Fibroblast of lung (primary cell): ENCODE data around the gene TPMT. TPM values are rescaled to one million over a fixed set of nuclear protein-coding genes. Genes with fewer than 3 reads are reported as not detected.
"Not testable (repeated sequence)": the region's sequence is repeated elsewhere in the genome, so short reads cannot be mapped to it uniquely, and the experiment has no call there.

ENCODE experiments used
- DNase-seq, 2 donors: peaks; one replicate each; pipeline versions ENCODE4 v3.0.0 to v3.0.0-alpha.2; 2010; ENCODE audit warnings: low read depth in 2 of 2
- H2AFZ ChIP-seq: 2 replicates; pipeline ENCODE4 v1.5.1; 2012; ENCODE audit warnings: low read length, control low read depth, inconsistent platforms
- H3K27ac ChIP-seq: 2 replicates; pipeline ENCODE4 v1.5.1; 2011; ENCODE audit warnings: low read length, control low read depth; ENCODE audit not compliant: insufficient read depth
- H3K27me3 ChIP-seq: 2 replicates; pipeline ENCODE4 v1.5.1; 2011; ENCODE audit warnings: mild to moderate bottlenecking, low read length; ENCODE audit not compliant: control insufficient read depth, insufficient read depth
- H3K36me3 ChIP-seq: 2 replicates; pipeline ENCODE4 v1.5.1; 2011; ENCODE audit warnings: low read length; ENCODE audit not compliant: control insufficient read depth, insufficient read depth
- H3K4me1 ChIP-seq: 2 replicates; pipeline ENCODE4 v1.5.1; 2011; ENCODE audit warnings: low read length; ENCODE audit not compliant: control insufficient read depth, insufficient read depth; ENCODE audit errors: extremely low read depth
- H3K4me2 ChIP-seq: 2 replicates; pipeline ENCODE4 v1.5.1; 2011; ENCODE audit warnings: low read length, control low read depth; ENCODE audit not compliant: insufficient read depth; ENCODE audit errors: extremely low read depth
- H3K4me3 ChIP-seq, 4 experiments: fragments of 200-600 bp in 1 of 4; sonication (generic) in 1 of 4; replicated peaks in 1 of 4; 2 replicates each; pipeline ENCODE4 v1.5.1; 2011 to 2016; ENCODE audit warnings: low read length in 4 of 4, low read depth in 3 of 4, mild to moderate bottlenecking in 3 of 4, control low read depth in 2 of 4, inconsistent platforms in 1 of 4, mixed read lengths in 1 of 4; ENCODE audit not compliant: insufficient read depth in 1 of 4; ENCODE audit errors: control extremely low read depth in 1 of 4
- H3K79me2 ChIP-seq: 2 replicates; pipeline ENCODE4 v1.5.1; 2012; ENCODE audit warnings: mild to moderate bottlenecking, low read length, inconsistent platforms; ENCODE audit not compliant: control insufficient read depth, insufficient read depth
- H3K9ac ChIP-seq: 2 replicates; pipeline ENCODE4 v1.5.1; 2011; ENCODE audit warnings: mild to moderate bottlenecking, low read length, control low read depth; ENCODE audit not compliant: insufficient read depth
- H3K9me3 ChIP-seq: 2 replicates; pipeline ENCODE4 v1.5.1; 2012; ENCODE audit warnings: low read depth, low read length; ENCODE audit not compliant: control insufficient read depth, insufficient read depth
- H4K20me1 ChIP-seq: 2 replicates; pipeline ENCODE4 v1.5.1; 2011; ENCODE audit warnings: low read length; ENCODE audit not compliant: control insufficient read depth, insufficient read depth; ENCODE audit errors: extremely low read depth
- CTCF ChIP-seq, 2 donors: IDR thresholded peaks in 1 of 2; conservative IDR thresholded peaks in 1 of 2; 1 replicate in 1 of 2; 2 replicates in 1 of 2; pipeline ENCODE4 v1.5.1; 2011 to 2012; ENCODE audit warnings: low read length in 2 of 2, control low read depth in 1 of 2, inconsistent platforms in 1 of 2, low read depth in 1 of 2, mild to moderate bottlenecking in 1 of 2
- EZH2 ChIP-seq: IDR thresholded peaks from 2 replicates; pipeline ENCODE4 v1.5.1; 2012; ENCODE audit warnings: low read length, control low read depth, mild to moderate bottlenecking; ENCODE audit errors: missing control alignments
- polyA plus RNA-seq, 2 donors: library from polyadenylated mRNA; depleted of rRNA in 1 of 2; stranded (reverse) in 1 of 2; unstranded in 1 of 2; fragments of >200 nt; gene quantifications; 2 replicates each; pipeline ENCODE4 v1.2.1, GENCODE V29; 2011 to 2012; ENCODE audit warnings: missing spikeins in 1 of 2
- total RNA-seq: library from RNA; depleted of rRNA; stranded (reverse); fragments of >200 nt; gene quantifications from 2 replicates; pipeline ENCODE4 v1.2.1, GENCODE V29; 2014

Gene TPMT
- total and polyA plus RNA-seq, 2 donors (not counting 1 experiment from before 2014, with no cell fraction given): 17.5 to 20.2 TPM

- DNase-seq: no peak
- Histone ChIP-seq H4K20me1 (no peaks in the 10 kb centered on the region), H3K4me1 (peaks cover 8% of the 10 kb centered on the region), H3K27me3 (no peaks in the 10 kb centered on the region), H3K36me3 (no peaks in the 10 kb centered on the region), H3K4me3 (no peak overlapping the region), H3K9me3 (no peaks in the 10 kb centered on the region), H3K27ac (no peak overlapping the region), H3K79me2 (peaks cover 7% of the 10 kb centered on the region), H2AFZ (no peak overlapping the region), H3K4me2 (no peak overlapping the region), H3K9ac (no peak overlapping the region)
- TF ChIP-seq CTCF (conservative IDR thresholded peaks at IDR 0.05 in 1 of 2, IDR thresholded peaks at IDR 0.05 in 1 of 2; ENCODE audit: low read depth in 1 of 2, low read length in 2 of 2) (no peak), EZH2 (no peak)
These were observed 3.1 kb downstream of the TPMT start for GRCh38 chr6:18151801-18152200.

- not testable (repeated sequence) for H3K9me3 ChIP-seq, H3K4me2 ChIP-seq, DNase-seq, H4K20me1 ChIP-seq, H3K36me3 ChIP-seq, H3K4me1 ChIP-seq, H3K9ac ChIP-seq, H3K79me2 ChIP-seq, H3K27ac ChIP-seq, H2AFZ ChIP-seq, H3K27me3 ChIP-seq, H3K4me3 ChIP-seq
These were observed 3.5 kb downstream of the TPMT start for GRCh38 chr6:18151391-18151790.

GRCh38 chr6:18148304-18149025 is 6.4 kb downstream of the TPMT start:
- H3K4me2 ChIP-seq: no peak overlapping the region
- no peak for TF ChIP-seq CTCF (conservative IDR thresholded peaks at IDR 0.05 in 1 of 2, IDR thresholded peaks at IDR 0.05 in 1 of 2; ENCODE audit: low read depth in 1 of 2, low read length in 2 of 2)
- no peaks in the 10 kb centered on the region for H3K9me3 ChIP-seq
- peaks cover 8% of the 10 kb centered on the region for H3K4me1 ChIP-seq
- H2AFZ ChIP-seq: no peak overlapping the region
- H3K27me3 ChIP-seq: no peaks in the 10 kb centered on the region
- H3K27ac ChIP-seq: peak overlapping the region; percentile 30
- no peaks in the 10 kb centered on the region for H3K36me3 ChIP-seq
- DNase-seq: peak; percentile 88 to 93
- no peaks in the 10 kb centered on the region for H3K79me2 ChIP-seq
- no peak overlapping the region for H3K9ac ChIP-seq
- no peak overlapping the region for H3K4me3 ChIP-seq
- no peaks in the 10 kb centered on the region for H4K20me1 ChIP-seq
